M059J (cell line): ENCODE data around the gene NLRC5. TPM values are rescaled to one million over a fixed set of nuclear protein-coding genes. Genes with fewer than 3 reads are reported as not detected.
"Not testable (repeated sequence)": the region's sequence is repeated elsewhere in the genome, so short reads cannot be mapped to it uniquely, and the experiment has no call there.

Experiments
- DNase-seq: peaks from one replicate; pipeline ENCODE4 v3.0.0-alpha.2; 2012; ENCODE audit warnings: low read depth
- total RNA-seq: library from RNA; depleted of rRNA; stranded (reverse); fragments of >200 nt; shearing (Covaris generic); gene quantifications from 2 replicates; pipeline ENCODE4 v1.2.3, GENCODE V29; 2014

The NLRC5 gene
- total RNA-seq, 1 experiment from 2014 or later, result 31.1 TPM

DNA sequence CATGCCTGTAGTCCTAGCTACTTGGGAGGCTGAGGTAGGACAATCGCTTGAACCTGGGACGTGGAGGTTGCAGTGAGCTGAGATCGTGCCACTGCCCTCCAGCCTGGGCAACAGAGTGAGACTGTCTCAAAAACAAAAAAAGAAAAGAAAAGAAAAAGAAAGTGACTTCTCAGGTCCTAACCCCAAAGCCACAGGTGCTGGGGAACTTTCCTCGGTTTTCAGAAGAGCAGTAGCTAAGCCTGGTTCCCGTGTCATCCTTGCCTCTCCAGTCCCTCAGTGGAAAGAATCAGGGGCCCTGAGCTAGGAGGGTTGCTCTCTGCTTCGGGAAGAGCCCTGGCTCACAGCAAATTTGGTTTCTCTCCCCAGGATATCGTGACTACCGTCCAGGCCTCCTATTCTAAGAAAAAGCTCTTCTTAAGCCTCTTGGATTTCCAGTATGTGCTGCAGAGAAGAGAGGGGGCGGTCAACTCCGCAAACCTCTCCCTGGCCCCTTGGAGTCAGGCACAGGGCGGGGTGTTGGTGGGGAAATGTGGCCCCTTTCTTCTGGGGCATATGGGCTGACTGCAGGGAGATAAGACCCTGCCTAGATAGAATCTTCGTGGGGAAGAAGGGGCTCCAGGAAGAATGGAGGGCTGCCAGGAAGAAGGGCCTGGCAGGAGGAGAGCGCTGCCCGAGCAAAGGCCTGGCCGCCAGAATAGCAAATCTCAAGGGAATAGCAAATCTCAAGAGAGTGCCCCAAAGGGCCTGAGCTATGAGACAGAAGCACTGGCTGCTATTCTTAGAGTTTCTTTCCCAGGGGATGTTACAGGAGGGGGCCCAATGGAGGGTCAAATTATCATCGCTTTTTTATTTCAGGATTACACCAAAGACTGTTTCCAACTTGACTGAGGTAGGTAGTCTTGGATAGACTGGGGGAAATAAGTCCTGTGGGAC, 8.3 kb upstream of the NLRC5 start:
- no peak for DNase-seq

DNA sequence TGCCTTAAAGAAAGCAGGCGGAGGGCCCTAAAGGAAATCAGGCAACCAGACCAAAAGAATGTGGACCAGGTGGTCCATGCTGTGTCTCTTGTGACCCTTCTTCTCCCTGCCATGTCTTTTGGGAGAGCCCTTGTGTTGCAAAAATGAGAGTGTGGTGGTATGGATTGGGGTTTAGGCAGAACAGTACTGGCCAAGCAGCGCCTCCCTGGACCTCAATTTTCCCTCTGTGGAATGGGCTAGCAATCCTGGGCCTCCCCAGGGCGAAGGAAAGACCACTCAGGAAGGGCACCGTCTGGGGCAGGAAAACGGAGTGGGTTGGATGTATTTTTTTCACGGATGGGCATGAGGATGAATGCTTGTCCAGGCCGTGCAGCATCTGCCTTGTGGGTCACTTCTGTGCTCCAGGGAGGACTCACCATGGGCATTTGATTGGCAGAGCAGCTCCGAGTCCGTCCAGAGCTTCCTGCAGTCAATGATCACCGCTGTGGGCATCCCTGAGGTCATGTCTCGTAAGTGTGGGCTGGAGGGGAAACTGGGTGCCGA, 7.6 kb upstream of the NLRC5 start:
- DNase-seq, result no peak

DNA sequence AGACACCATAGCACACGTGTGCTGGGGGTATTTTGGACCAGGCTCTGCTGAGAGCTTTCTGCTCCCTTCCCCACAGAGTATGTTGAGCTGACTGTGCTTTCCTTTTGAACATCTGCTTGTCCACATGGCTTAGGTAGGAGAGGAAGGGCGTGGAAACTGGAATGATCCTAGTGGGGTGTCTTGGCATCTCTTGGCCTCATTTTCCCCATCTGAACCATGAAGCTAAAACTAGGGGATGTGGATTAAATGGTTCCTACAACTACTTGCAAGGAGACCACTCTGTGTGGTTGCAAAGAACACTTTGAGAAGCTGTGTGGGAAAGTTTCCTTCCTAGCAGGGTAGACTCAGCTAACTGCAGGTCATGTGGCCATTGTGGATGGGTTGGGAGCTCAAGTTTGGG, 6.7 kb upstream of the NLRC5 start:
- DNase-seq, result no peak

DNA sequence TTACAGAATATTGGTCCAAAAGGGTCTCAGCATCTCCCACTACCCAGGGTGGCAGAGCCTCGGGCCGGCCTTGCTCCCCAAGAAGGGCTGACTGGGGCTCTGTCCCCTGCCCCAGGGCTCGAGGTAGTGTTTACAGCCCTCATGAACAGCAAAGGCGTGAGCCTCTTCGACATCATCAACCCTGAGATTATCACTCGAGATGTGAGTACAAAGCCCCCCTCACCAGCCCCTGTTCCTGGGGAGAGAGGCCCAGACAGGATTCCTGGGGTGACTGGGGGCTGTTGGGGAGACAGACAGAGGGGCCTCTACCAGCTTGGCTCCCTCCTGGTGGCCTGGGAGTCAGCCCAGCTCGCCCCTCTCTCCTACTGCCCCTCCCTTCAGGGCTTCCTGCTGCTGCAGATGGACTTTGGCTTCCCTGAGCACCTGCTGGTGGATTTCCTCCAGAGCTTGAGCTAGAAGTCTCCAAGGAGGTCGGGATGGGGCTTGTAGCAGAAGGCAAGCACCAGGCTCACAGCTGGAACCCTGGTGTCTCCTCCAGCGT, 6.1 kb upstream of the NLRC5 start:
- no peak for DNase-seq

DNA sequence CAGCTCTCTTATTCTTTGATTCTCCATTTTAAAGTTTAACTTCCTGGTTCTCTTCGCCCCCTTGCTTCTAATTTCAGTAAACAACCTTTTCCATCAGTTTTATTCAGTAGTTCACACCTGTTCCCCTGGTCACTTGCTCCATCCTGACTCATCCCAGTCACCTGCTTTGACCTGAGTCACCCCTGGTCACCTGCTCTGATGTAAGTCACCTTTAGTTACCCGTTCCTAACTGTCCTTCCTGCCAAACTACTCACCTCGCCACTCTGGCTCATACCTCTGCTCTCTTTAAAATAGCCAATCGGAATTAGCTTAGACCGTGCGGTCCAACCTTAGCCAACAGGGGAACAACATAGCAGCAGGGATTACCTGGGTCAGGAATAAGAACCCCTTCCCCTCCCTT, 4.7 kb upstream of the NLRC5 start:
- no peak for DNase-seq

DNA sequence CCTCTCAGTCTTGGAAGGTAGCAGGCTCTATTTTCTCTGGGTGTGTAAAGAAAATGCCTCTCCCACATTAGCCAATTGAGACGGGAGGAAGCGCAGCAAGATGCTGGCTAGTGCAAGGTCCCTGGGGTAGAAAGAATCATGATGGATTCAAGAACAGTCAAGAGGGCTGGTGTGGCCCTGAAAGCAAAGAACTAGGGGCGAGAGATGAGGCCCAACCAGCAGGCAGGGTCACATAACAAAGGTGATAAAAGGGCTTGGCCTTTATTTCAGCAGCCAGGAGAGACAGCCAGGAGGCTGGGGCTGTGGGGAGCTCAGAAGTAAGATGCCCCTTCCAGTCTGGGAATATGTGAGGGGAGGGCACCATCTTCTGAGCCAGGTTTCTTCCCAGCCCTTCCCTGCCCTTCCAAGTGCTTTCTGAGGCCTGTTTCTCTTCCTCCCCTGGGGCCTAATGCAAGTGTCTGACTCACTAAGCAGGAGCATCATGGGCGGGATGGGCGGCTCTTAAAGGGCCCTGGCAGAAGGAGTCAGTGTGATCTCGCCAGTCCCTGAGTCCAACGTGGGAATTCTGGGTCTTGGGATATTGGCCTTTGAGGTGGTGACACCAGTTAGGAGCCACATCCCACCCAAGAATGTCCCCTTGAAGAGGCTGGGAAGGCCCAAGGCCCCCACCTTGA, 3.9 kb upstream of the NLRC5 start:
- peak; percentile 88 for DNase-seq

DNA sequence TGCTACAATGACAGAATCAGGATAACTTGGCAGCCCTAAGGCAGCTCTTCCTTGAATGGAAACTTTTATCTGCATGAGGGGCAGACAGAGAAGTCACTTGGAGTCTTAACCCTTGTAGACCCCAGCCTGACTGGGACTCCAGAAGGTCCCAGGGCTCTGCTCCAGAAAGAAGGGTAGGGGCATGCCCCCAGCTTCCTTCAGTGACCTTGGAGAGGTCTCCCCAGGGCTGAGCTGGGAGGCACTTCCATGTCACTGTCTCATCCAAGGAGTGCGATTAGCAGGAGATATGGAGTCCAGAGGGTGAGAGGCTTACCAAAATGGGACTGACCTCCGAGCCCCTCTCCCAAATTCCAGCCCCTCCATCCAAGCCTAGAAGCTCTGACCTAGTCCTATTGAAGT, 3.4 kb upstream of the NLRC5 start:
- DNase-seq, result no peak

DNA sequence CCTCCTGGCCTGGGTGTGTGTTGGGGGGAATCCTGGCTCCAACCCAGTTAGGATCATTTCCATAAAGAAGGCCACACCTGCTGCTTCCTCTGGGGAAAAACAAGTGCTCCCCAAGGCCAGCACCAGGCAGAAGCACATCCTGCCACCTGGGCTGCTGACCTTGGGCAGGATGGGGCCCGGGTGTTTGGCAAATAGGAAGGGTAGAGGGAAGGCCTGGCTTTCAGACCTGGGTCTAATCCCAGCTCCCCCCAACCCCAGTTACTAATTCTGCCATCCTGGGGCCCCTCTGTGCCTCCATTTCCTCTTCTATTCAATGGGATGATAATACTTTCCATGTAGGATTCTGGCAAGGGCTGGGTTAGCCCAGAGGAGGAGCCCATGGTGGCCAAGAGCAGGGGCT, 3.0 kb upstream of the NLRC5 start:
- no peak for DNase-seq

DNA sequence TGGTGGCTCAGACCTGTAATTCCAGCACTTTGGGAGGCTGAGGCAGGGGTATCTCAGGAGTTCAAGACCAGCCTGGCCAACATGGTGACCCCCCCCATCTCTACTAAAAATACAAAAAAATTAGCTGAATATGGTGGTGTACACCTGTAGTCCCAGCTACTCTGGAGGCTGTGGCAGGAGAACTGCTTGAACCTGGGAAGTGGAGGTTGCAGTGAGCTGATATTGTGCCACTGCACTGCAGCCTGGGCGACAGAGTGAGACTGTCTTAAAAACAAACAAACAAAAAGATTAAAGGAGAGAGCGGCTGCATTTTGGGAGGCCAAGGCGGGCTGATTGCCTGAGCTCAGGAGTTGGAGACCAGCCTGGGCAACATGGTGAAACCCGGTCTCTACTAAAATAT, 2.4 kb upstream of the NLRC5 start:
- DNase-seq, result not testable (repeated sequence)

DNA sequence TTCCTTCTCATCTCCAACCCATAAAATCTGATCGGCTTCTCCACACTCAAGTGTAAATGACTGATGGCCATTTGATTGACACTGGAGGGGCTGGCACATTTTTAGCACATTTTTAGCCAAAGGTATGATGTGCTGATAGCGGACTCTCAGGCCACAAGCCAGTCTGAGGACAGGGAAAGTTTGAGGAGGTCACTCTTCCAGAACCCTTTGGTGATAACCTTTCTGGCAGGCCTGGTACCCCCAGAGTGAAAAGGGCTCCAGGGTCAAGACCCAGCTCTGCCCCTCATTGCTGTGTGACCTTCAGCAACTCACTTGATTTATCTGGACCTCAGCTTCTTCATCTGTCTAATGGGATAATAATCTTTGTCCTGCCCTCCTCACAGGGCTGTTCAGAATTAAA, 1.7 kb upstream of the NLRC5 start:
- DNase-seq, result no peak

DNA sequence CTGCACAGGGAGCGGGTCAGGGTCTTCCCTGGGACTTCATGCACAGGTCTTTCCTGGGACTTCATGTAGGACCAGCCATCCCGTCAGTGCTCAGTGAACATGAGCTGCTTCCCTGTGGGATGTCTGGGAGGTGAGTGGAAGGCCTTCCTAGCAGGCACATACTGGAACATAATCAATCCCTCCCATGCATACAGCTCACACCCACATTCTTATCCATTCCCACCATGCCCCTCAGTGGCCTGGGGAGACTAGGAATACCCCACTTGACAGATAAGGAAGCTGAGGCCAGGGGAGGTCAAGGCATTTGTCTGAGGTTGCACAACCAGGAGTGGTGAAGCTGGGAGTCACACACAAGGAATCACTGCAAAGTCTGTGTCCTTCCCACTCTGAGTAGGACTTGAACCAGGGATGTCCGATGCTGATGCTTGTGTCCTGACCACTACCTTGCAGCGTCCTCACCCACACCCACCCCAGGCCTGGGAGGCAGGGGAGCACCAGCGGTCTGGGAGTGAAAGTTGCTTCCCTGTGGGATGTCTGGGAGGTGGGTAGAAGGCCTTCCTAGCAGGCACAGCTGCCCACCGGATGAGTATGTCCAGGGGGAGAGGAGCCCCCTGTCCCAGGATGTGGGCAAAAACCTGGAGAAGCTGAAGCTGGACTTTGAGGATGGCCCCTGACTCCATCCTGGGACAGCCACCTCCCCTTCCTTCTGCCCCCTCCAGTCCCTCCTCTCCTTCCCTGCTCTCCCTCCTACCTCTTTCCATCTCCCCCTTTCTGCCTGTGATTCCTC, 1.0 kb upstream of the NLRC5 start:
- DNase-seq, result no peak

DNA sequence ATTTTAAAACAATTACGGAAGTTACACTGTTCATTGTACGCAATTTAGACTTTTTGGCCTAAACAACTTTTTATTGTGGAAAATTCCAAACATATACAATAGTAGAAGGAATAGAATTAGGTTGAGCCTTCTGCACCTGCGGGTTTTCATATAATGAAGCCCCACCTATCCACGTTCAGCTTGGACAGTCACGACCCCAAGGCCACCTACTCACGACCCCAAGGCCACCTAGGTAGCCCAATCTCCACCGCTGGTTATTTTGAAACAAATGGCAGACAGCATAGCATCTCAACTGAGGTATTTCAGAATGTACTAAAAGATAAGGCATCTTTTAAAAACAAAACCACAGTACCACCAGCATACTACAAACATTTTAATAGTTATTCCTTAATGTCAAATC, 631 bp downstream of the NLRC5 start:
- no peak for DNase-seq

DNA sequence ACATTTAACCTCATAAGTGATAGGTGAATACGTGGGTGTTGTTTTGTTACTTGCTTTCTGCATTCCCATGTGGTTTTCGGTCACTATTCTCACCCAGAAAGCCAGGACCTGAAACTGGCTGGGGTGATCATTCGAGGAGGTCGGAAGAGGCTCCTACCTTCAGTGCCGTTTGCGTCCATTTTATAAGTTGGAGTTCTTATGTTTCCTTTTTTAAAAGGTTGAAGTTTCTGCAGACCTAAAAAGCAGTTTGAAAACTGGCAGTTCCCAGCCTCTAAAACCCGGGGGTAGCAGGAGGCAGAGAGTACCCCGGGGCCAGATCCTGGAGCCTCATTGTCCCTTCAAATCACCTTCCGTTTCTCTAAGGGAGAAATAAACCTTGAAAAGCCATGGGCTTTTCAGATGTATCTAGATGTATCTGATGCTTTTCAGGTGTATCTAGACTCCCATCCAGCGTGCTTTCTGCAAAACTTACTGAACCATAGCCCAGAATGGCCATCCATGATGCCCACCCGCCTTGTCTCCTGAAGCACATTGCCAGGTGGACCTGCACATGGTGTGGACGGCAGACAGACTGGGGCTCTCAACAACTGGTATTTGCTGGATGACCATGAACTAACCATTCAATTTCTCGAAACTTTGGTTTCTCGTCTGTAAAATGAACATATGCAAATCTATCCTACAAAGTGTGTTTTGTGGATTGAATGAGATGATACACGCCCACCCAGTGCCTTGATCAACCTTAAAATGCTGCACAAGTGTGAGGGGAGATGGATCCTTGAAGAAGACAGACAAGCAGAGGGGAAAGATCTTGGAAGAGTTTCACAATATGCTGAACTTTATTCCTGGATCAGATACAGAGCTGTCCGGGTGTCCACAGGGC, 1.3 kb downstream of the NLRC5 start:
- no peak for DNase-seq

DNA sequence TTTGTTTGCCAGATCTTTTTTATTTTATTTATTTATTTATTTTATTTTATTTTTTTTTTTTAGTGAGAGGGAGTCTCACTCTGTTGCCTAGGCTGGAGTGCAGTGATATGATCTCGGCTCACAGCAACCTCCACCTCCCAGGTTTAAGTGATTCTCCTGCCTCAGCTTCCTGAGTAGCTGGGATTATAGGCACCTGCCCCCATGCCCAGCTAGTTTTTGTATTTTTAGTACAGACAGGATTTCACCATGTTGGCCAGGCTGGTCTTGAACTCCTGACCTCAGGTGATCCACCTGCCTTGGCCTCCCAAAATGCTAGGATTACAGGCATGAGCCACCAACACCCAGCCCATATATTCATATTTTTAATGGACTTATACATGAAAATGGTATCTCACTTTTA, 3.1 kb downstream of the NLRC5 start:
- not testable (repeated sequence) for DNase-seq

DNA sequence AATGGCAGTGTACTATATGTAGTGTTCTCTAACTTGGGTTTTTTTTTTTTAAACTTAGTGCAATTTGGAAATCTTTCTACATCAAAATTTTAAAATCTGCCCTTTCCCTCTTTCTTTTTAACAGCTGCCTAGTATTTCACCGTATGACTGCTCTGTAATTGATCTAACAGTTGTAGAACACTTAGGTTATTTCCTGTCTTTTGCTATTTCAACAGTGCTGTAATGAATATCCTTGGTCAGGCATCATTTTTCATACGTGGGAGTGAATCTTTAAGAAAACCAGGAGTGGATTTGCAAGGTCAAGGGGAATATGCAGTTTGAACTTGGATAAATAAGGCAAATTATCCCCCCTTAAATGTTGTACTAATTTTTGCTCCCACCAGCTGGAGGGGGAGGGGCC, 3.8 kb downstream of the NLRC5 start:
- no peak for DNase-seq

DNA sequence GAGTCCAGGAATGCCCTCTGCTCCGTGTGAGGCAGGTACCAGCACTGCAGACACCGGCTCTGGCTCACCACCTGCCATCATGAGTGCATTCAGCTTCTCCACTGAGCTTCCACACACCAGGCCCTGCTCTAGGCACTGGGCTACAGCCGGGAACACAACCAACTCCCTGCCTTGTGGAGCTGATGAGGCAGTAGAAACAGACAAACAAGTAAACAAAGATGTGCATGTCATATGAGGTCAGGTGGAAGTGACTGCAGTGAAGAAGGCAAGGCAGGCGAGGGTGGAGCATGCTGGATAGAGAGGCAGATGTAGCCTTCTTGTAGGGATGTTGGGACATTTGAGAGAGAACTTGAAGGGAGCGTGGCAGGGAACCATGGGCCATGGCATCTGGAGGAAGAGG, 5.0 kb downstream of the NLRC5 start:
- DNase-seq, result no peak

DNA sequence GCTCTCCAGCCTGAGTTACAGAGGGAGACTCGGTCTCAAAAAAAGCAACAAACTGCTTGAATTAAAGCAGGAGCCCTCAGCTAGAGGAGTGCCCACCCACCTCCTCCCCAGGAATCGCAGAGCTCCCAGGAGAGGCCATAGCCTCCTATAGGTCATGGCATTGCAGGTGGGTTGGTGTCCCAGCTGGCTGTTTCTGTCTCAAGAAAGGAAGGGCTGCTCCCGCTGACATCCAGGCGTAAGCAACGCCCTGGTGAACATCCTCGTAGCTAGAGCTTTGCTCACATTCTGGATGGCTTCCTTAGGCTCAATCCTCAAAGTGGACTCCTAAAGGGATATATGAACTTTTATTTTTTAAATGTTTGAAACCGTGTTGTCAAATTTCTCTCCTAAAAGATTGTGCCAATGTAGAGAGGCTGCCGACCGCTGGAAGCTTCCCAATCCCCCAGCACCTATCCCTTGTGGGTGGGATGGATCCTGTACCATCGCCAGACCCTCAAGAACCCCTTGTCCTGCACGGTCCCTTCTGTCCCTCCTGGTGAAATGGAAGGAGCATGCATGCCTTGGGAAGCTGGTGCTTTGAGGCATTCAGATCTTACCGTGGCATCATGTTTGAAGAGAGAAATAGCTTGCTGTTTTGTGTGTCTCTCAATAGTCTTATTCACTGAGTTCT, 5.9 kb downstream of the NLRC5 start:
- DNase-seq, result no peak

DNA sequence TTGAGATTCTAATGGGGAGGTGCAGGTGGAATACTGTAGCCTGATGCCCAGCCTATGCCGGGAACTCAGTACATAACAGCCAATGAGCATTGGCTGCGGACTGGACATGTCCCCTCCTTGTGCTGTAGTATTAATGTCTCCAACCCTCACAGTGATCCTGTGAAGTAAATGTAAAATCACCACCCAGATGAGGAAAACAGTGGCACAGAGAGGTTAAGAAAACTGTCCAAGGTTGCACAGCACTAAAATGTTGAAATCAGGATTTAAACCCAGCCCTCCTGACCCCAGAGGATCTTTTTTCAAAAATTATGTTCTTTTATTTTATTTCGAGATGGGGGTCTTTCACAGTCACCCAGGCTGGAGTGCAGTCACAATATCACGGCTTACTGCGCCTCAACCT, 7.9 kb downstream of the NLRC5 start:
- DNase-seq, result no peak

DNA sequence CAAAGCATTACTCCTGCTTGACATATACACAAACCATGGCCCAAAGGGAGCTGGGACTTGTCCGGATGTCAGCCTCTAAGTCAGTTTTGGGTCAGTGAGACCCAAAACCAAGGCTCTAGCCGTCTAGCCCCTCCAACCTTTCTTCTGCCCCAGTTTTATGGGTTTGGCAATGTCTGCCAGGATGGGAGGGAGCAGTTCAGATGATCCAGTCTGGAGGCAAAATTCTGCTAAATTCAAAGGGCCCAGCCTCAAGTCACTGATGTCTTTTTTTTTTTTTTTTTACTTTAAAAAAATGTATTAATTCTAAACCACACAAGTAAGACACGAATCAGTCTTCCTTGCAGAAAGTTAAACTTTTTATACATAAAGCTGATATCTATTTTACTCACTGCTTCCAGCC, 8.6 kb downstream of the NLRC5 start:
- DNase-seq, result no peak

DNA sequence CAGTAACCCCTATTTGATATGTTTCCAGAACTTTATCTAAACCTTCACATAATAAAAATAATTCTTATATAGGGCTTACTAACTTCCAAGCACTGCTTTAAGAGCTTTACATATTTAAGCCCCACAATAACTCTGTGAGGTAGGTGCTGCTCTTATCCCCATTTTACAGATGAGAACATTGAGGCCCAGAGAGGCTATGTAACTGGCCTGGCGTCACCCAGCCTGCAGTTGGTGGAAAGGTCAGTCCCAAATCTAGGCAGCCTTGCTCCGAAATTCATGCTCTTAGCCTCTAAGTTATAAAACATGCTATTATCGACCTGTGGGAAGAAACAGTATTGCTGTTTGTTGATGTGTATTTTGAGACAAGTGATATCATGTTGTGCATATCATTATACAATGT, 9.0 kb downstream of the NLRC5 start:
- no peak for DNase-seq
